Spinal cord (tissue), 4 donors: ENCODE data around the gene PRR5. TPM values are rescaled to one million over a fixed set of nuclear protein-coding genes. Genes with fewer than 3 reads are reported as not detected.

Experiments
- polyA plus RNA-seq, 2 donors: library from polyadenylated mRNA; unstranded; fragments of 120-200 nt; gene quantifications; one replicate each; pipeline ENCODE4 v1.2.1, GENCODE V29; 2013; ENCODE audit not compliant: insufficient read length in 2 of 2
- total RNA-seq, 2 donors: library from RNA; depleted of rRNA in 1 of 2; stranded (reverse); fragments of 120-200 nt in 1 of 2; fragments of >200 nt in 1 of 2; gene quantifications; one replicate each; pipeline versions ENCODE4 v1.2.3 to v1.2.4, GENCODE V29; 2013 to 2014

Gene PRR5
- total and polyA plus RNA-seq, 4 donors: 12.1 to 35.2 (median 20.9) TPM

Other genes starting within 250 kb of the PRR5 start
- 10 to 100 TPM; 41.1 to 42.6 TPM for gene RTL6, start 204.0 kb upstream of the PRR5 start, total RNA-seq
- 10 to 100 TPM; 78.2 to 84.7 TPM for gene RTL6, start 204.0 kb upstream of the PRR5 start, polyA plus RNA-seq
- 1 to 10 TPM in 1 of 2 donors, under 1 TPM in 1; 0.69 to 3.7 TPM for gene ARHGAP8, start 50.4 kb downstream of the PRR5 start, total RNA-seq
- gene ARHGAP8, start 50.4 kb downstream of the PRR5 start, polyA plus RNA-seq: 1 to 10 TPM; 3.1 to 8.5 TPM